CD4-positive, CD25-positive, alpha-beta regulatory T cell (primary cell): ENCODE results near the gene LSM2. TPM values are rescaled to one million over a fixed set of nuclear protein-coding genes. Genes with fewer than 3 reads are reported as not detected.
"Not testable (repeated sequence)": the region's sequence is repeated elsewhere in the genome, so short reads cannot be mapped to it uniquely, and the experiment has no call there.

Source experiments
- ATAC-seq, 2 donors: fragments of 150-1000 bp; cut with Tn5 transposase; one replicate each; pipeline ENCODE4 v1.10.0; 2021; ENCODE audit warnings: low read depth in 2 of 2, moderate number of reproducible peaks in 2 of 2, moderate library complexity in 1 of 2
- DNase-seq, 3 donors: peaks; one replicate each; pipeline versions ENCODE4 v3.0.0 to v3.0.0-alpha.2; 2012 to 2022; ENCODE audit warnings: mixed read lengths in 1 of 3
- H3K27ac ChIP-seq: one replicate; pipeline ENCODE4 v1.7.0; 2013; ENCODE audit warnings: mild to moderate bottlenecking, low read length; ENCODE audit not compliant: insufficient read depth, poor library complexity, severe bottlenecking
- H3K27me3 ChIP-seq: one replicate; pipeline ENCODE4 v1.7.0; 2013; ENCODE audit warnings: low read length; ENCODE audit not compliant: control insufficient read depth, insufficient read depth
- H3K36me3 ChIP-seq: one replicate; pipeline ENCODE4 v1.7.0; 2013; ENCODE audit warnings: mild to moderate bottlenecking, low read length, moderate library complexity; ENCODE audit not compliant: control insufficient read depth, insufficient read depth
- H3K4me1 ChIP-seq: 2 replicates; pipeline ENCODE4 v1.7.0; 2013; ENCODE audit warnings: mild to moderate bottlenecking, low read length; ENCODE audit not compliant: insufficient read depth, control insufficient read depth, poor library complexity, severe bottlenecking
- H3K4me3 ChIP-seq: one replicate; pipeline ENCODE4 v1.7.0; 2013; ENCODE audit warnings: low read depth, mild to moderate bottlenecking, low read length, moderate library complexity
- H3K9me3 ChIP-seq, 2 experiments: 1 replicate in 1 of 2; 2 replicates in 1 of 2; pipeline ENCODE4 v1.7.0; 2013; ENCODE audit warnings: low read length in 2 of 2, mild to moderate bottlenecking in 1 of 2, moderate library complexity in 1 of 2; ENCODE audit not compliant: control insufficient read depth in 2 of 2
- H3K27ac Mint-ChIP-seq, 3 donors: one replicate each; pipeline ENCODE4 v1.8.0; 2020 to 2022; ENCODE audit warnings: mild to moderate bottlenecking in 3 of 3, mixed read lengths in 3 of 3, moderate library complexity in 2 of 3
- H3K27me3 Mint-ChIP-seq: one replicate; pipeline ENCODE4 v1.8.0; 2022; ENCODE audit warnings: mild to moderate bottlenecking, mixed read lengths
- H3K36me3 Mint-ChIP-seq: one replicate; pipeline ENCODE4 v1.8.0; 2020; ENCODE audit warnings: mixed read lengths
- H3K4me1 Mint-ChIP-seq, 4 donors: one replicate each; pipeline ENCODE4 v1.8.0; 2020 to 2022; ENCODE audit warnings: mixed read lengths in 4 of 4, mild to moderate bottlenecking in 1 of 4
- H3K4me3 Mint-ChIP-seq, 4 donors: one replicate each; pipeline ENCODE4 v1.8.0; 2020 to 2022; ENCODE audit warnings: mild to moderate bottlenecking in 4 of 4, mixed read lengths in 4 of 4, moderate library complexity in 3 of 4
- H3K9me3 Mint-ChIP-seq, 7 donors: one replicate each; pipeline ENCODE4 v1.8.0; 2020 to 2022; ENCODE audit warnings: mixed read lengths in 7 of 7, mild to moderate bottlenecking in 3 of 7, moderate library complexity in 2 of 7
- polyA plus RNA-seq, 4 donors: library from polyadenylated mRNA; unstranded; fragments of 300-500 nt; fragmentation: Illumina TruSeq; gene quantifications; one replicate each; pipeline ENCODE4 v1.2.3, GENCODE V29; 2021
- total RNA-seq: library from RNA; stranded (reverse); gene quantifications from one replicate; pipeline ENCODE4 v1.2.3, GENCODE V29; 2022

The LSM2 gene
- total RNA-seq, result 29.3 TPM
- 100 to 1,000 TPM in 1 of 4 donors, 10 to 100 TPM in 3; 80.0 to 122 (median 87.5) TPM for polyA plus RNA-seq

- Histone ChIP-seq H3K27me3 (no peaks in the 10 kb centered on the region), H3K4me3 (peak within 1 kb of the TSS; percentile 87), H3K9me3 (no peaks in the 10 kb centered on the region), H3K36me3 (peaks cover 25% of the 10 kb centered on the region), H3K27ac (peak within 1 kb of the TSS; percentile 91), H3K4me1 (peaks cover 23% of the 10 kb centered on the region)
- peak; percentile 96 to 97 for ATAC-seq
- peak; percentile 95 to 97 (median 96) for DNase-seq
- Mint-ChIP-seq H3K4me3 (peak within 1 kb of the TSS; percentile 89 to 96 (median 93)), H3K4me1 (peaks cover 10 to 42% (median 19%) of the 10 kb centered on the region in 4 donors), H3K36me3 (peaks cover 21% of the 10 kb centered on the region), H3K9me3 (peaks cover 0 to 1% (median 0%) of the 10 kb centered on the region in 7 donors), H3K27ac (peak within 1 kb of the TSS; percentile 91 to 96 (median 93)), H3K27me3 (no peaks in the 10 kb centered on the region)
Measured at GRCh38 chr6:31806470-31807272, at the start of gene LSM2. Gene LSM2 (minus strand): TSS chr6:31806966. CDS start chr6:31806757, 209 bp downstream.

GRCh38 chr6:31851980-31852718 is 45.4 kb upstream of the LSM2 start:
- not testable (repeated sequence) for H3K4me1 Mint-ChIP-seq, H3K27me3 ChIP-seq, H3K9me3 Mint-ChIP-seq, H3K4me3 Mint-ChIP-seq, H3K4me1 ChIP-seq, H3K36me3 ChIP-seq, H3K9me3 ChIP-seq, DNase-seq, H3K4me3 ChIP-seq, H3K27me3 Mint-ChIP-seq, ATAC-seq, H3K27ac Mint-ChIP-seq, H3K36me3 Mint-ChIP-seq, H3K27ac ChIP-seq

GRCh38 chr6:31851485-31851832 is 44.7 kb upstream of the LSM2 start:
- Mint-ChIP-seq H3K4me1 (peaks cover 0 to 2% (median 0%) of the 10 kb centered on the region in 4 donors), H3K27me3 (no peaks in the 10 kb centered on the region), H3K27ac (no peak overlapping the region), H3K4me3 (no peak overlapping the region), H3K36me3 (no peaks in the 10 kb centered on the region), H3K9me3 (no peaks in the 10 kb centered on the region)
- no peaks in the 10 kb centered on the region for H3K9me3 ChIP-seq
- no peaks in the 10 kb centered on the region for H3K27me3 ChIP-seq
- no peak for ATAC-seq
- H3K36me3 ChIP-seq, result no peaks in the 10 kb centered on the region
- DNase-seq, result no peak
- no peaks in the 10 kb centered on the region for H3K4me1 ChIP-seq
- H3K4me3 ChIP-seq, result no peak overlapping the region
- H3K27ac ChIP-seq, result no peak overlapping the region

GRCh38 chr6:31850765-31851484 is 44.2 kb upstream of the LSM2 start:
- H3K9me3 Mint-ChIP-seq, result no peaks in the 10 kb centered on the region
- no peaks in the 10 kb centered on the region for H3K27me3 ChIP-seq
- H3K4me3 Mint-ChIP-seq, result no peak overlapping the region
- H3K27me3 Mint-ChIP-seq, result no peaks in the 10 kb centered on the region
- ATAC-seq, result no peak
- H3K4me1 ChIP-seq, result no peaks in the 10 kb centered on the region
- no peak overlapping the region for H3K27ac Mint-ChIP-seq
- no peak for DNase-seq
- no peaks in the 10 kb centered on the region for H3K36me3 Mint-ChIP-seq
- H3K27ac ChIP-seq, result no peak overlapping the region
- peaks cover 0 to 2% (median 0%) of the 10 kb centered on the region in 4 donors for H3K4me1 Mint-ChIP-seq
- no peak overlapping the region for H3K4me3 ChIP-seq
- H3K36me3 ChIP-seq, result no peaks in the 10 kb centered on the region
- H3K9me3 ChIP-seq, result no peaks in the 10 kb centered on the region

- H3K4me1 ChIP-seq, result no peaks in the 10 kb centered on the region
- no peak overlapping the region for H3K27ac ChIP-seq
- no peak overlapping the region for H3K4me3 ChIP-seq
- H3K27ac Mint-ChIP-seq, result no peak overlapping the region
- H3K4me3 Mint-ChIP-seq, result no peak overlapping the region
- H3K27me3 ChIP-seq, result no peaks in the 10 kb centered on the region
- H3K36me3 ChIP-seq, result no peaks in the 10 kb centered on the region
- no peaks in the 10 kb centered on the region for H3K9me3 Mint-ChIP-seq
- no peaks in the 10 kb centered on the region for H3K36me3 Mint-ChIP-seq
- peaks cover 0 to 5% (median 1%) of the 10 kb centered on the region in 4 donors for H3K4me1 Mint-ChIP-seq
- no peaks in the 10 kb centered on the region for H3K27me3 Mint-ChIP-seq
- DNase-seq (no peak), ATAC-seq (no peak)
- H3K9me3 ChIP-seq, result no peaks in the 10 kb centered on the region
Measured at GRCh38 chr6:31847276-31847978, 40.7 kb upstream of the LSM2 start.

- Mint-ChIP-seq H3K9me3 (peaks cover 0 to under 1% (median 0%) of the 10 kb centered on the region in 7 donors), H3K4me1 (peaks cover 4 to 6% (median 5%) of the 10 kb centered on the region in 4 donors), H3K4me3 (no peak overlapping the region), H3K27ac (no peak overlapping the region), H3K36me3 (peaks cover under 1% of the 10 kb centered on the region), H3K27me3 (no peaks in the 10 kb centered on the region)
- H3K4me1 ChIP-seq, result no peaks in the 10 kb centered on the region
- no peak for DNase-seq
- no peak overlapping the region for H3K4me3 ChIP-seq
- no peaks in the 10 kb centered on the region for H3K27me3 ChIP-seq
- H3K36me3 ChIP-seq, result peaks cover 16% of the 10 kb centered on the region
- H3K9me3 ChIP-seq, result no peaks in the 10 kb centered on the region
- no peak overlapping the region for H3K27ac ChIP-seq
- ATAC-seq, result no peak
Measured at GRCh38 chr6:31844507-31844906, 37.7 kb upstream of the LSM2 start.

GRCh38 chr6:31842053-31842452 is 35.3 kb upstream of the LSM2 start:
- H3K36me3 ChIP-seq, result peaks cover 32% of the 10 kb centered on the region
- H3K4me3 ChIP-seq, result no peak overlapping the region
- no peaks in the 10 kb centered on the region for H3K27me3 ChIP-seq
- Mint-ChIP-seq H3K36me3 (peaks cover 14% of the 10 kb centered on the region), H3K27me3 (no peaks in the 10 kb centered on the region), H3K27ac (no peak overlapping the region), H3K4me3 (no peak overlapping the region), H3K4me1 (peaks cover 9 to 28% (median 17%) of the 10 kb centered on the region in 4 donors), H3K9me3 (peaks cover 0 to 1% (median 0%) of the 10 kb centered on the region in 7 donors)
- ATAC-seq, result no peak
- no peaks in the 10 kb centered on the region for H3K9me3 ChIP-seq
- peaks cover 16% of the 10 kb centered on the region for H3K4me1 ChIP-seq
- no peak for DNase-seq
- no peak overlapping the region for H3K27ac ChIP-seq
